GM18870 (cell line): Measurements from ENCODE around the gene NCOA7.
"Not testable (repeated sequence)": the region's sequence is repeated elsewhere in the genome, so short reads cannot be mapped to it uniquely, and the experiment has no call there.

Experiments
- ATAC-seq: cut with Tn5 transposase; IDR thresholded peaks from one replicate; pipeline ENCODE4 v1.9.1; 2021; ENCODE audit warnings: moderate library complexity; ENCODE audit not compliant: unreplicated experiment

Gene NCOA7

DNA sequence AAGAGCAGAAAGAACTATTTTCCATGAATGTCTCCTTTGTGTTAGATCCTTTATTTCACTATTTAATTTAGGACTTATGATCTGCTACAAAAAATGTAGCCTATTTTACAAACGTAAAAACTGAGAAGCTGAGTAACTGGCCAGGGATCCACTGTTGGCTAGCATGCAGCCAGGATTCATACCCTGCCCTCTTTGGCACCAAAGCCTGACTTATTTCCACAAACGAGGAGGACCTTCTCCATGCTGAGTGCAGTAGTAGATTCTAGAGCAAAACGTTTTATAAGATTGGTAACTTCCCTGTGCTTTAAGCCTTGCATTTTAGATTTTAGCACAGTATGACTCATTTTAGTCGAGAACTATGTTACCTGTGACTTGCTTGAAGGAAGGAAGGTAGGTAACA is 74.3 kb downstream of the NCOA7 start:
- ATAC-seq: no peak

DNA sequence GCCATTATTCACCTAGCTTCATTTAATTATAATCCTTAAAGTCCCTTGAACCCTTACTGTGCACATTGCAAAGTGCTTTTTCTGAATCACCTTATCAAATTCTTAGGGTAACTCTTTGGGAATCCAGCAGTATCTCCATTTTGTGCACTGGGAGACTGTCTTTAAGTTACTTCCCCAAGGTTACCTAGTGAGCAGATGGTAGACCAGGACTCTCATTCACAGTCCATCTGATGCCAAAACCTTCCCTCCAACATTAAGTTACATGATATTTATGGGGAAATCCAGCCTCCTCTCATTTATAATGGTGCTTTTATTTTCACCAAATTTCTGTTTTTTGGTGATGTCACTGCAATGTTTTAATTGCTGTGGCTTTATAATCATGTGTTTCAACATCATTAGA is 75.7 kb downstream of the NCOA7 start:
- no peak for ATAC-seq

DNA sequence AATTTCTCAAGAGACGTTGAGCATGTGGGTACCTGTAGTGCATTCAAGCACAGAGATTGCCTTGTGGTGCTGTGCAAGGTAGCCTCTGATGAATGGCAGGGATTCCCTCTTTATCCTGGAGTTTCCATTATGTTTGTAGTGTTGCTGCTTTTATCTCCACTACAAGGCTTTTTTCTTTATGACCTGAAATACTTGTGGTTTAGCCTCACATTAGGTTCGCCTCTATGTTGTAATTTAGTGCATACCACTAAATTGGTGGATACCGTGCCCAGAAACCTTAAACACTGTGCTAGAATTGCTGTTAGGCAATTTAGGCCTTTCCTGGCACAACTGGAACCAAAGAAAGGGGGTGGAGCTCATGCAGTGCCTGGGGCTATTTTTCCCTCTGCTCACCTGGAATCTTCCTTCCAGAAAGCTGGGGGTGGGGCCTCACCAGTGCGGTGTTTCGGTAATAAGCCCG is 76.8 kb downstream of the NCOA7 start:
- no peak for ATAC-seq

DNA sequence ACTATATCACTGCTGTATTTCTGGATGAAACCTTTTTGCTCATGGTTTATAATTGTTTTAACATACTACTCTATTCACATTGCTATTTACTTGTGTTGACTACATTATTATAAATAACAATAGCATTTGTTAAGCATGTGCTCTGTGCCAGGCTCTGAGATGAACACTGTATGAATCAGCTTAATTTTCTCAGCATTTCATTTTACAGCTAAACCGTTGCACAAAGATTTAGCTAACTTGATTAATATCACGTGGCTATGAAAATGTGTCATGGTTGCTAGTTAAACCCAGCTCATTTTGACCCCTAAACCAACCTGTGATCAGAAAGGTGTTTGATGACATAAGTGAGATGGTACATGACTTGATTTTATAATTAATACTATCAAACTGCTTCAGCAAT is 77.5 kb downstream of the NCOA7 start:
- ATAC-seq: no peak

DNA sequence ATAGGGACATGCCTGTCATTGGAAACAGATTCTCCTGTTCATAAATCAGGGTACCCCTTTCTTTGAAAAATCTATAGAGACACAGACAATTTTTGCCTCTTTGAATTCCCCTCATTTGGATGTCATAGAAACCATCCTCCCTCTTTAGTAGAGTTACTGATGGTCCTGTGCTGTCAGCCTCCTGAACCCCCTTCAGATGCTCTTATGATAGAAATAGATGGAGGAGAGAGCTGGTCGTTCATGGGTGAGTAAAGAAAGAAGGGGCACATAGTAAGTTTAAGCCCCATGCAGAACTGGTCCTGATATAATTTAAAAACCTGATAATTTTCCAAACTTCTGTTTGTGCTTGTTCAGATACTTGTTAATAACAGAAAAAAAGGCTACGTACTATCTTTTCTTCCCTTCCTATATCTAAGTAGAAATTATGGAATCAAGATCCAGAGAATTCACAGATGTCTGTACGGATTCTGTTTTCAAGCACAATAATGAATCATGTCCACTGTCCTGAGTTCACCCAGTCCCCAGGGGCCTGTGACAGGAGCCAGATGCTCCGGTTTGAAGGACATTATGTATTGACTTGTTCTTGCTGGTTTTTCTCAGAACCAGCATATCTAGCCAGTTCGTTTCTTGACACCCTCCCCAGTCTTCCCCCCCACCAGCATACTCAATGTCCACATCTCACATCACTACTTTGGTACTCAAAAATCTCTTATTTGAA is 78.1 kb downstream of the NCOA7 start:
- no peak for ATAC-seq

DNA sequence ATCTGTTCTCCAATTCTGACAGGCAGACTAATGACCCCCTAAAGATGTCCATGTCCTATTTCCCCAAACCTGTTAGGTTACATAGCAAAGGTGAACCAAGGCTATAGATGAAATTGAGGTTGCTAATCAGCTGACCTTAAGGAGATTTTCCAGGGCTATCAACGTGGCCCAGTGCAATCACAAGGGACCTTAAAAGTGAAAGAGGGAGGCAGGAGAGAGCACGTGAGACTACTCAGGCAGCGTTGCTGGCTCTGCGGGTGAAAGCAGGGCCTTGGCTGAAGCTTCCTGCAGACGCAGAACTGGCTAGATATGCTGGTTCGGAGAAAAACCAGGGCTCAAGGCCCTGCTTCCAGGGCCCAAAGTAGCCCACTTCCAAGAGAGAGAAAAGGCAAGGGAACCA is 78.7 kb downstream of the NCOA7 start:
- no peak for ATAC-seq

DNA sequence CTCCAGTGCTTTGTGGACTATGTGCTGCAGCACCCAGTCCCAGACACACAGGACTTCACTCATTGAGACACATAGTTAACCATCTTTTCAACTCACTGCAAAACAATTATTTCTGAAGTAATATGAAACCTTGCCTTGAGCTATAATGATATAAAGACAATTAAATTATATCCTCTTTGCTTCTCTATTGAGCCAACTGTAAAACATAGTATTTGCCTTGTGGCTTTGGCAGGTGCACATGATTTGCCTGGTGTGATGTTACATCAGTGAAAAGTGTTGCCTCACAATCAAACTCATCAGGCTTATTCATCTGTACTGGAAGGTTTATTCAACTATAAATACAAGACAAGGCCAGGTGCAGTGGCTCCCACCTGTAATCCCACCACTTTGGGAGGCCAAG is 80.6 kb downstream of the NCOA7 start:
- no peak for ATAC-seq

DNA sequence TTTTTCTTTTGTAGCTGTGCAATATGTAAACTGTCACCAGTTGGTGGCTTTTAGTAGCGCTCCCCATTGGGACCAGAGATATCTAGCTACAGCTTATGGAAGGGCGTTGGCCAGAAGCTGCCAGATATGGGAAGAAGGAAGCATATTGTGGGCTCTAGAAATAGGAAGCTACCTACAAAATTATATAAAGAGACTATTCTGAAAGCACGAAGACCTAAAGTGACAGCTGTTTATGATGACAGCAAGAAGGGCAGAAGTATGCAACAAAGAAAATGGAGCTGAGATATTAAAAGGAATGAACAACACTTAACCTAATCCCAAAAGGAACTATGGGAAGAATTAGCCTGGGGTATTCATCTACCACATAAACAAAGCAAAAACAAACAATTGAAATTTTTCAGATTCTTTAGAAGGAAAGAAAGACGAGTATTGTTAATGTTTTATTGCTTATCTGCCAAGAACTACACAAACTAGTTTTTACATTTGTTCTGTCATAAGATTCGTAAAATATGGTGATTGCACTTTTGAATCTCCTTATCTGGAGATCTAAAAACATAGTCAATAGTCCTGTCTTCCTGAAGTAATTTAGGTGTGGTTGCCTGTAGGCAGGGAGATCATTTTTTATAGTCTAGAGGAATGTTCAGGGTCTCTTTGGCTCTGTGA is 81.6 kb downstream of the NCOA7 start:
- ATAC-seq: no peak

DNA sequence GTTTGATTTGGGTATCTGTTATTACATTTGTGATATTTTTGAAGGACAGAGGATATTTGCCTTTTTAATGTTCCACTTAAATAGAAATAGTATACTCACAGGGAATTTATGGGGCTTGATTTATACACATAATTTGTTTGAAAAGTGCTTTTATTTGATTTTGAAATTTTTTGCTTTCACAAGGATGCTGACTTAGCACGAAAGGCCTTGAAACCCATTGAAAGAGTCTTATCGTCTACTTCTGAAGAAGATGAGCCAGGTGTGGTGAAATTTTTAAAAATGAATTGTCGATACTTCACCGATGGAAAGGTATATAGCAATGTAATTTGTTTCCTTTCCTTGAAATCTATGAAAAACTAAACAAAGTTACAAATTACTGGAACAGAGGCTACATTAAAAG is 91.5 kb downstream of the NCOA7 start:
- no peak for ATAC-seq

DNA sequence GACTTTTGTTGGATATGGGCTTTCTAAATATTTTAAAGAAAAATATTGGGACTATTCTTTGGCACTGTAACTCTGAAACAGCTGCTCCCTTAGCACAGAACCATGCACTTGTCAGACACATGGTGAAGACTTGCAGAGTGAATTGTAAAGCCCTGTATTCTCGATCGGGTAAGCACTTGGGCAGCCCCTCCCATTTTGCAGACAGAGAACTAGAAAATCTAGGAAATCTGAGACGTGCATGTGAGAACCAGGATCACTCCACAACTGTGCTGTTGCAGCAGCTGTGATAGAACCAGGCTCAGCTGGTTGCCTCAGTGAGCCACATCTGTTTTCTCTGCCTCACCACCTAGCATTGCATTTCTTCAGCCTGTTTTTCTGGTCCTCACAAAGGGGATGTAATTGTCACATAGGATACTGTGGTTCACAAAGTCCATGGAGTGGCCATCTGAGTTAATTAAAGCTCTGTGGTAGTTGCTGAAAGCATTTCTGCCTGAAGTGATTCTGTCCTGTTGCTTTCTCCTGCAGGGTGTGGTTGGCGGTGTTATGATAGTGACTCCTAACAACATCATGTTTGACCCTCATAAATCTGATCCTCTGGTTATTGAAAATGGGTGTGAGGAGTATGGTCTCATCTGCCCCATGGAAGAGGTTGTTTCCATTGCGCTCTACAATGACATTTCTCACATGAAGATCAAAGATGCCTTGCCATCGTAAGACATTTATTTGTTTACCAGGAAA is 94.0 kb downstream of the NCOA7 start:
- no peak for ATAC-seq

DNA sequence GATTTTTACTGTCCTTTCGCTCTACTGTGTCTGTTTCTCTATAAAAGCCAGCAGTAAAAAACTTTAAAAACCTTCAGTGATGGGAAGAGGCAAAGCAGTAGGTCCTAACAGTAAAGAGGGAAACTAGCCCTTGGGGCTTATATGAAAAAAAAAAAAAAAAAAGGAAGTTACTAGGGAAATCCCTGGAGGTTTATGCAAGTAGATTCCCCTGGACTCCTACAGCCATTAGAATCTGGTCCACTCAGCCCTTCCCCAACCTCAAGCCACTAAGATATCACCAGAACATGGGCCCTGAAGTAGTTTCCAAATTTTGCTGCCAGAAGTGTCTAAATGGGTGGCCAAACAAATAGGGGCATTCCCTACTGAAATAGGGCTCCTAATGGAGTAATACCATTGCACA is 95.3 kb downstream of the NCOA7 start:
- no peak for ATAC-seq

DNA sequence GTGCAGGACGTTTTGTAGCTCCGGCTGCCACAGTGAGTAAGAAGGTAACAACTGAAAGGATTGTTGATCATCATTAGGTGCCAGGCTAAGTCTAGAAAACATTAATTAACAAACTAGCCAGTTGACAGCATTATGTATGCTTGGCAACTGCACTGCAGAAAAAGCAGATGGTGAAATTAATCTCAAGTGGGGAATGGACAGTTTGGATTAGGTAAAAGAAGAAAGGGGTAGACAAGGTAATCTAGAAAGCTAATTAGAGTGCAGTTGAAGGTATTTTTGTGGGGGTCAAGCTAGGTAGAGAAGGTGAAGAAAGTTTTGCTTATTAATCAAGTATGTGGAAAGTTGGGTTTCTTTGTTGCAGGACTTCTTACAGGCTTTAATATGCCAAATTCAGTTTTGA is 96.2 kb downstream of the NCOA7 start:
- no peak for ATAC-seq

DNA sequence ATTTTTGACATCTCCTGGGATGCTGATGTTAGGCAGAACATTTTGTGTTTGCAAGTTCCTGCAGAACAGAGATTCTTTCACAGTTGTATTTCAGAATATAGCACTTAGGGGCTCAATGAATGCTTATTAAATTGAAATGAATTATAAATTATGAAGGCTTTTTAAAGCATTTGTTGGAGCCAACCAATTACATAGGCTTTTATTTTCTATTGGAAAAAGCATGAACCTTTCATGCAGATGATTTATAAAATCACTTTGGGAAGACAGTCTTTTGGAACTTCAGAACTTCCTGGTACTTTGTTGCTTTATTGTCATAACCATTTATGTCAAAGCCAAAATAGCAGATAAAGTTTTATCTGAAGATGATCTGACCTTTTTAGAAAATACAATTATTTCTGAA is 96.6 kb downstream of the NCOA7 start:
- no peak for ATAC-seq

DNA sequence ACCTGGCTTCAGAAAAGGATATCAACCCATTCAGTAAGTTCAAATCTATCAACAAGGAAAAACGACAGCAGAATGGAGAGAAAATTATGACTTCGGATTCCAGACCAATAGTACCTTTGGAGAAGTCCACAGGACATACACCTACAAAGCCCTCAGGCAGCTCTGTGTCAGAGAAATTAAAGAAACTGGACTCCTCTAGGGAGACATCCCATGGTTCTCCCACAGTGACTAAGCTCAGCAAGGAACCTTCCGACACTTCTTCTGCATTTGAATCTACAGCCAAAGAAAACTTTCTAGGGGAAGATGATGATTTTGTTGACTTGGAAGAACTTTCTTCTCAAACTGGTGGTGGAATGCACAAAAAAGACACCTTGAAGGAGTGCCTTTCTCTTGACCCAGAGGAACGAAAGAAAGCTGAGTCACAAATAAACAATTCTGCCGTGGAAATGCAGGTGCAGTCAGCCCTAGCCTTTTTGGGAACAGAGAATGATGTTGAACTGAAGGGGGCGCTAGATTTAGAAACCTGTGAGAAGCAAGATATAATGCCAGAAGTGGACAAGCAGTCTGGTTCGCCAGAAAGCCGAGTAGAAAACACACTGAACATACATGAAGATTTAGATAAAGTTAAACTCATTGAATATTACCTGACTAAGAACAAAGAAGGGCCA is 98.4 kb downstream of the NCOA7 start:
- ATAC-seq: no peak

DNA sequence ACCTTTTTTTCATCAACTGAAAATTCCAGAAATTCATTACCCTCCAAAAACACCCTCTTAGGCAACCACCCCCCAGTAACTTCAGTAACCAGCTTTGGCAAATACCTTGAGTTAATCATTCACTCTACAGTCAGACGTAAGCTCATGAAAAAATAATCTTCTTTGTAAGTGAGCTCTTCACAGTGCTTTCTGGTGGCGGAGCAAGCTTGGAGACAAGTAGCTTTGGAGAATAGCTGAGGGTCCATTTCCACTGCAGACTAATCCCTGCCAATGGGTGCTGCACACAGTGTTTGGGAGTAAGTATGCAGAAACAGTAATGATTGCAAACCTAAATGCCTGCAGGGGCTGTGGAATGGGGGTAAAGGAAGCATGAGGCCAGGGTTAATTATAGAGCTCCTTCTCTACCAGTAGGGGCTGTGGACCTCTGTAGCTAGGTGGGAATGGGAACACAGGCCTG is 109.0 kb downstream of the NCOA7 start:
- ATAC-seq: no peak

DNA sequence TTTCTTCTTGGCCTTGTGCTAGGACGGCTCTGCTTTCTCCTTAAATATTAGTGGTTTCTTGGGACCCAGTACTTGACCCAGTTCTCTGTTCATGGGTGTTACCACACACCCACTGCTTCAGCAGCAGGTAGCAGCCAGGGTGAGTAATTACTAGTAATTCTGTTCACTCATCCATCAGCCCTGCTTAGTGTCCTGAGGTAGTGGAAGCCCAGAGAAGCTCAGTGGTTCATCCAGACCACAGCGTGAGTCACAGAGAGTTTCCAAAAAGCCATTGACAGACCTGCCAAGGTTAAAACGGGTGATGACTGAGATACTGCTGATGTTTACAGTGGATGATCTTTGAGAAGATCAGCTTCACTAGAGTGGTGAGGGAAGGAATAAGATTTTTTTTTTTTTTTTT is 114.1 kb downstream of the NCOA7 start:
- ATAC-seq: peak; percentile 91

DNA sequence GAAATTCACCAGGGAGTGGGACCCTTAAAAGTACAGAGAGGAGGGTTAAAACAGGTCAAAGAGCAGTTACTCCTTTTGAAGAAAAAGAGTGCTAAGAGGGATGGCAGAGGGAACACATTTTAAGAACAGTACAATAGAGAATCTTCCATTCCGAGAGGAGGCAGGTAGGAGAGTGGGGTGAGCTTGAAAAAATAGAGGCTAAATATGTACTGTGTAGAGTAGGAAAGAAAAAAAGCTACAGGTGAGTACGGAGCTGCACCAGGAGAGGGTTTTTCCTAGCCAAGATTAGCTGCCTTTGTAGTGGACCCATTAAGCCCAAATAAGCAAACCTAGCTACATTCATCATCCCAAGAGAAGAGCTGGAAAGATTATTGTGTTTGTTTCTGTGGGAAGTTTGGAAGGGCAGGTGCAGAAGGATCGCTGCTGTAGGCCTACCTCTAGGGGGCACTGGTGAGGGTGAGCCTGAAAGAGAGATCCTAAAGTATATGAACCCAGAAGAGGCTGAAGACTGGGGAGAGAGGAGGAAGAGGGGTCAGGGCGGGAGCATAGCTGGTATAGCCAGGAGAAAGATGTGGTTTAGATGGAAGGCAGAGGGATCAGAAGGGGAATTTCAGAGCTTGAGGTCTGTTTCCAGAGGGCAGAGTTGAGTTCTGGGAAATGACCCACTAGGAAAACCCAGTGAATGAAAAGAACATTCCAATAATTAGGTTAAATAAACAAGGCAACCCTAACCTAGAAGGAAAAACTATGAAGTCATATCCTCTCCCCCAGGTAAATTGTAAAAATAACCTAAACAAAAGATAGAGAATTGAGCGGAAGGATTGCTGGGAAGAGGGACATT is 115.6 kb downstream of the NCOA7 start:
- no peak for ATAC-seq

DNA sequence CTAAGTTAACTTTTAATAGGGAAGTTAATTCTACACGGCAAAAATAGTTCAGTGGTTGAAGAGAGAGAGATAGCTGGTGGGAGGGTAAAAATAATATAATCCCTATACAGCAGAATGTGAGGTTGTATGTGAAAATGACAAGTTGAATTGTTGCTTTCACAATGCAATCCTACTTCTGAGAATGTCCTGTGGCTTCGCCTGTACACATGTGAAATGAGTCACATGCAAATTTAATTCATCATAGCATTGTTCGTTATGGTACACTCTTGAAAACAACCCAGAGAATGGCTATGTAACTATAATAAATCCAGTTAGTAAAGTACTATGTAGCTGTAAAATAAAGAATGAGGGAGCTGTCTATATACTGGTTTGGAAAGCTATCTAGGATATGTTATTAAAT is 119.8 kb downstream of the NCOA7 start:
- ATAC-seq: peak; percentile 100

DNA sequence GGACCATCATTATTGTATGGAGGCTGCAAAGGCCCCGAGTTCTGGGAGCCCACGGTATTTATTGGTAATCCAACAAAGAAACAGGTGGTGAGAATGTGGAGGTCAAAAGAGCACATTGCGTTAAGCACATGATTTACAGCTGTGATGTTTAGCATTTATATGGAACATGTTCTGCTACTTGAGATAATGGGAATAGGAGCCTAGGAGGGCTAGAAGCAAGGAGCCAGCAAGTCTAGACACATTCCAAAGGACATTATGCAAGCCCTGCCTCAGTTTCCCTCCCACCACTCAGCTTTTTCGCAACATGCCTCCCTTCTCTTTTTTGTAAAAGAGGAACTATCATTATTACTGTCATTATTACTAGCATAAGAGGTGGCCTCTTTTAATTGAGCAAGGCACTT is 120.3 kb downstream of the NCOA7 start:
- ATAC-seq: not testable (repeated sequence)

DNA sequence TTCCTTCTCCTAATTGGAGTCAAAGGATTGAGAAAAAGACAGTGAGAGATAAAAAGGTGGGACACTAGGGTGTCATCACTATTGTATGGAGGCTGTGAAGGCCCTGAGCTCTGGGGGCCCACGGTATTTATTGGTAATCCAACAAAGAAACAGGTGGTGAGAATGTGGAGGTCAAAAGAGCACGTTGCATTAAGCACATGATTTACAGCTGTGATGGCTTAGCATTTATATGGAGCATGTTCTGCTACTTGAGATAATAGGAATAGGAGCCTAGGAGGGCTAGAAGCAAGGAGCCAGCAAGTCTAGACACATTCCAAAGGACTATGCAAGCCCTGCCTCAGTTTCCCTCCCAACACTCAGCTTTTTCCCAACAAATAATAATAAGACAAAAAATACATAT is 121.7 kb downstream of the NCOA7 start:
- not testable (repeated sequence) for ATAC-seq

DNA sequence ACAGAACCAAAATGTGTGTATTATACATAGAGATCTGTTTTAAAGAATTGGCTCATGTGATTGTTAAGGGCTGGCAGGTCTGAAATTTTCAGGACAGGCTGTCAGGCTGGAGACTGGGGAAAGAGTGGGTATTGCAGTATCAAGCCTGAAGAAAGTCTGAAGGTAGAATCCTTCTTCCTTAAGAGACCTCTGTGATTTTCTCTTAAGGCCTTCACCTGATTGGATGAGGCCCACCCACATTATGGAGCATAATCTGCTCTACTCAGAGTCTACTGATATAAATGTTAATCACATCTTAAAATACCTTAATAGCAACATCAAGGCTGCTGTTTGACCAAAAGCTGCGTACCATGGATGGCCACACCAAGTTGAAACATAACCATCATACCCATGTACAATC is 122.4 kb downstream of the NCOA7 start:
- ATAC-seq: no peak
